Measurements from ENCODE around the gene KIAA0930.
"Not testable (repeated sequence)": the region's sequence is repeated elsewhere in the genome, so short reads cannot be mapped to it uniquely, and the experiment has no call there.

KIAA0930 gene

GRCh38 chr22:45240810-45241631, at the start of gene KIAA0930:
Gene KIAA0930, minus strand, starts transcription at chr22:45240894. Its CDS starts 191 bp downstream, at chr22:45240703.
- in situ Hi-C loops (cut with MboI; ENCODE audit: low sequenced_read_pairs): no loop called here

- in situ Hi-C loops (cut with MboI; ENCODE audit: low sequenced_read_pairs): no loop called here
These were observed 46.3 kb upstream of the KIAA0930 start for GRCh38 chr22:45286854-45287551.

GRCh38 chr22:45285263-45286058, 44.8 kb upstream of the KIAA0930 start:
- in situ Hi-C loops (cut with MboI; ENCODE audit: low sequenced_read_pairs): no loop called here

GRCh38 chr22:45284705-45285262, 44.1 kb upstream of the KIAA0930 start, which contains the start of gene UPK3A:
Gene UPK3A, plus strand, starts transcription at chr22:45284949. Its CDS starts 65 bp downstream, at chr22:45285014.
- in situ Hi-C loops (cut with MboI; ENCODE audit: low sequenced_read_pairs): no loop called here

GRCh38 chr22:45281010-45281409, 40.3 kb upstream of the KIAA0930 start:
- in situ Hi-C loops (cut with MboI; ENCODE audit: low sequenced_read_pairs): no loop called here

GRCh38 chr22:45280587-45280980, 39.9 kb upstream of the KIAA0930 start:
- in situ Hi-C loops (cut with MboI; ENCODE audit: low sequenced_read_pairs): no loop called here

GRCh38 chr22:45278125-45278524, 37.4 kb upstream of the KIAA0930 start:
- in situ Hi-C loops (cut with MboI; ENCODE audit: low sequenced_read_pairs): no loop called here

GRCh38 chr22:45277720-45278119, 37.0 kb upstream of the KIAA0930 start:
- in situ Hi-C loops (cut with MboI; ENCODE audit: low sequenced_read_pairs): not testable (repeated sequence)

- in situ Hi-C loops (cut with MboI; ENCODE audit: low sequenced_read_pairs): no loop called here
These were observed 35.9 kb upstream of the KIAA0930 start for GRCh38 chr22:45276507-45277105.

GRCh38 chr22:45273452-45274075, 32.9 kb upstream of the KIAA0930 start:
- in situ Hi-C loops (cut with MboI; ENCODE audit: low sequenced_read_pairs): no loop called here

GRCh38 chr22:45272498-45272897, 31.8 kb upstream of the KIAA0930 start:
- in situ Hi-C loops (cut with MboI; ENCODE audit: low sequenced_read_pairs): no loop called here

- in situ Hi-C loops (cut with MboI; ENCODE audit: low sequenced_read_pairs): no loop called here
These were observed 31.0 kb upstream of the KIAA0930 start for GRCh38 chr22:45271667-45272201.

GRCh38 chr22:45270095-45271020, 29.7 kb upstream of the KIAA0930 start:
- in situ Hi-C loops (cut with MboI; ENCODE audit: low sequenced_read_pairs): no loop called here

GRCh38 chr22:45268958-45269844, 28.5 kb upstream of the KIAA0930 start:
- in situ Hi-C loops (cut with MboI; ENCODE audit: low sequenced_read_pairs): loop anchor here (10.0 kb wide), 1 partner anchor 156 kb away; no protein-coding TSS in a partner anchor

- in situ Hi-C loops (cut with MboI; ENCODE audit: low sequenced_read_pairs): loop anchor here (10.0 kb wide), 1 partner anchor 156 kb away; no protein-coding TSS in a partner anchor
These were observed 27.7 kb upstream of the KIAA0930 start for GRCh38 chr22:45268167-45268957.

GRCh38 chr22:45265535-45265934, 24.8 kb upstream of the KIAA0930 start:
- in situ Hi-C loops (cut with MboI; ENCODE audit: low sequenced_read_pairs): loop anchor here (10.0 kb wide), 1 partner anchor 159 kb away; no protein-coding TSS in a partner anchor
